GM19395 (cell line): ENCODE results near the gene TOP2A.

Experiments used
- ATAC-seq: cut with Tn5 transposase; IDR thresholded peaks from one replicate; pipeline ENCODE4 v1.9.1; 2021; ENCODE audit warnings: mild to moderate bottlenecking, moderate library complexity; ENCODE audit not compliant: unreplicated experiment

Gene TOP2A

GRCh38 chr17:40348136-40348504 lies 69.6 kb downstream of the TOP2A start:
- no peak for ATAC-seq

GRCh38 chr17:40347319-40348135 lies 70.2 kb downstream of the TOP2A start:
- no peak for ATAC-seq

GRCh38 chr17:40346765-40347158 lies 70.9 kb downstream of the TOP2A start:
- no peak for ATAC-seq

GRCh38 chr17:40345994-40346764 lies 71.5 kb downstream of the TOP2A start:
- ATAC-seq = no peak

- no peak for ATAC-seq
These were observed 72.3 kb downstream of the TOP2A start for GRCh38 chr17:40345161-40345993.

- no peak for ATAC-seq
These were observed 73.1 kb downstream of the TOP2A start for GRCh38 chr17:40344421-40345160.

- no peak for ATAC-seq
These were observed 74.2 kb downstream of the TOP2A start for GRCh38 chr17:40343219-40344119.

- ATAC-seq = no peak
These were observed 75.0 kb downstream of the TOP2A start for GRCh38 chr17:40342504-40343218.

GRCh38 chr17:40341808-40342503 lies 75.7 kb downstream of the TOP2A start:
- no peak for ATAC-seq

- ATAC-seq = peak; percentile 70
These were observed 76.6 kb downstream of the TOP2A start for GRCh38 chr17:40340880-40341807.

- ATAC-seq = no peak
These were observed 77.4 kb downstream of the TOP2A start for GRCh38 chr17:40340327-40340726.

- ATAC-seq = no peak
These were observed 78.6 kb downstream of the TOP2A start for GRCh38 chr17:40338941-40339649.
